SU-DHL-6 (cell line): ENCODE results near the gene PKD1.

Experiments used
- H2AFZ ChIP-seq: fragments of 200-600 bp; sonication (generic); 2 replicates; pipeline ENCODE4 v1.6.1; 2014; ENCODE audit warnings: low read depth, mild to moderate bottlenecking, moderate library complexity, mixed read lengths, antibody characterized with exemption, low read length; ENCODE audit not compliant: severe bottlenecking
- H3F3A ChIP-seq: fragments of 200-600 bp; shearing (Covaris generic); 2 replicates; pipeline ENCODE4 v1.6.0; 2016; ENCODE audit warnings: antibody characterized with exemption, mild to moderate bottlenecking; ENCODE audit not compliant: insufficient read depth
- H3K27ac ChIP-seq: fragments of 200-600 bp; sonication (generic); 2 replicates; pipeline ENCODE4 v1.5.1; 2016; ENCODE audit warnings: low read depth, mild to moderate bottlenecking, low read length, moderate library complexity, mixed read lengths
- H3K27me3 ChIP-seq: fragments of 200-600 bp; sonication (generic), shearing (Covaris generic); 2 replicates; pipeline ENCODE4 v1.6.0; 2014; ENCODE audit warnings: mild to moderate bottlenecking, low read length
- H3K36me3 ChIP-seq: fragments of 200-600 bp; sonication (generic); 2 replicates; pipeline ENCODE4 v1.6.1; 2014; ENCODE audit warnings: mild to moderate bottlenecking, low read length, mixed read lengths
- H3K4me2 ChIP-seq: fragments of 300-600, 200-600 bp; shearing (Covaris generic), sonication (generic); 2 replicates; pipeline ENCODE4 v1.6.0; 2014; ENCODE audit warnings: low read length, low read depth, mild to moderate bottlenecking; ENCODE audit not compliant: poor library complexity, severe bottlenecking
- H3K4me3 ChIP-seq: fragments of 200-600 bp; sonication (generic); 2 replicates; pipeline ENCODE4 v1.5.1; 2014; ENCODE audit warnings: antibody characterized with exemption, low read length, mild to moderate bottlenecking, mixed read lengths; ENCODE audit not compliant: insufficient read depth, poor library complexity, severe bottlenecking
- H3K79me2 ChIP-seq: fragments of 200-600 bp; sonication (generic); 2 replicates; pipeline ENCODE4 v1.6.1; 2014; ENCODE audit warnings: mild to moderate bottlenecking, low read length, moderate library complexity; ENCODE audit not compliant: insufficient read depth
- H3K9ac ChIP-seq: fragments of 200-600 bp; sonication (generic); 2 replicates; pipeline ENCODE4 v1.7.0; 2014; ENCODE audit warnings: mild to moderate bottlenecking, low read length
- H3K9me2 ChIP-seq: fragments of 200-600 bp; sonication (generic); replicated peaks from 2 replicates; pipeline ENCODE4 v1.6.1; 2014; ENCODE audit warnings: low read length; ENCODE audit not compliant: insufficient read depth
- H3K9me3 ChIP-seq: fragments of 200-600 bp; sonication (generic); 2 replicates; pipeline ENCODE4 v1.6.1; 2014; ENCODE audit warnings: low read length, mixed read lengths; ENCODE audit not compliant: insufficient read depth
- H4K20me1 ChIP-seq: fragments of 200-600 bp; sonication (generic); 2 replicates; pipeline ENCODE4 v1.6.1; 2014; ENCODE audit warnings: low read depth, mild to moderate bottlenecking, antibody characterized with exemption, low read length, moderate library complexity, mixed read lengths
- CTCF ChIP-seq: fragments of 200-600 bp; sonication (generic); IDR thresholded peaks from one replicate; pipeline ENCODE4 v1.5.1; 2017; ENCODE audit warnings: antibody characterized with exemption, mild to moderate bottlenecking, low read length, moderate library complexity; ENCODE audit not compliant: insufficient read depth, poor library complexity, severe bottlenecking
- EZH2phosphoT487 ChIP-seq: fragments of 200-600 bp; sonication (generic), shearing (Covaris generic); conservative IDR thresholded peaks from 2 replicates; pipeline ENCODE4 v1.6.1; 2018; ENCODE audit warnings: mild to moderate bottlenecking, antibody characterized with exemption, low read length, moderate library complexity, mixed read lengths

Gene PKD1

DNA sequence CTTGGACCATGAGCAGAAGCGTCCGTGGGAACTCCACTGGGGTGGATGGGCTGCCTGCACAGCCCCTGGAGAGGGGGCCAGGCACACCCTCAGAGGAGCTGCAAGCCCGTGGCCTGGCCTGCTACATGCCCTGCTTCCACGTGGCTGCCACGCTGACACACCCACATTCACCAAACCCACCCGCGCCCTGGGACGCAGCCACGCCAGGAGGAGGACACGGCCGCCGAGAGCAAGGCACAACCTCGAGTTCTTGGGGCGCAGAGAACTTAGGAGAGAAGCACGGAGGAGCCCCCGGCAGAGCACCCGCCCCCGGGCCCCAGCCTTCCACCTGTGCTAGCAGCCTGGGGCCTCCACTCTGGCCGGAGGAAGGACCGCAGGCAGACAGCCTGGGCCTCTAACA lies 41.9 kb upstream of the PKD1 start:
- H3K27ac ChIP-seq, result no peak overlapping the region
- no peaks in the 10 kb centered on the region for H3K36me3 ChIP-seq
- no peaks in the 10 kb centered on the region for H3F3A ChIP-seq
- H3K9me2 ChIP-seq, result no peaks in the 10 kb centered on the region
- no peak overlapping the region for H3K4me3 ChIP-seq
- TF ChIP-seq EZH2phosphoT487, result no peak
- TF ChIP-seq CTCF, result no peak
- H3K9ac ChIP-seq, result no peak overlapping the region
- no peaks in the 10 kb centered on the region for H4K20me1 ChIP-seq
- no peak overlapping the region for H2AFZ ChIP-seq
- no peaks in the 10 kb centered on the region for H3K27me3 ChIP-seq
- H3K79me2 ChIP-seq, result no peaks in the 10 kb centered on the region
- no peak overlapping the region for H3K4me2 ChIP-seq
- no peaks in the 10 kb centered on the region for H3K9me3 ChIP-seq

- Histone ChIP-seq H3K27me3 (no peaks in the 10 kb centered on the region), H3K9me2 (no peaks in the 10 kb centered on the region), H3K4me2 (no peak overlapping the region), H3K4me3 (no peak overlapping the region), H4K20me1 (no peaks in the 10 kb centered on the region), H3K36me3 (no peaks in the 10 kb centered on the region), H3K9me3 (no peaks in the 10 kb centered on the region), H3K27ac (no peak overlapping the region), H3K9ac (no peak overlapping the region), H2AFZ (no peak overlapping the region), H3K79me2 (no peaks in the 10 kb centered on the region), H3F3A (no peaks in the 10 kb centered on the region)
- TF ChIP-seq EZH2phosphoT487, result no peak
Observed at GRCh38 chr16:2177101-2177500, 41.4 kb upstream of the PKD1 start.

DNA sequence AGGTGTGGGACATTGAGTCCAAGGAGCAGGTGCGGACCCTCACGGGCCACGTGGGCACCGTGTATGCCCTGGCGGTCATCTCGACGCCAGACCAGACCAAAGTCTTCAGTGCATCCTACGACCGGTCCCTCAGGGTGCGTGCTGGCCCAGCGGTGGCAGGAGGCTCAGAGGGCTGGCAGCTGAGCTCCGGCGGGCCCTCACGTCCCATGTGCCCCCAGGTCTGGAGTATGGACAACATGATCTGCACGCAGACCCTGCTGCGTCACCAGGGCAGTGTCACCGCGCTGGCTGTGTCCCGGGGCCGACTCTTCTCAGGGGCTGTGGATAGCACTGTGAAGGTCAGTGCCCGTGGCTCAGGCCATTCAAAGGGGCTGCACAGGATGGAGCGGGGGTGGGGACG lies 40.3 kb upstream of the PKD1 start:
- Histone ChIP-seq H3K9me3 (no peaks in the 10 kb centered on the region), H3F3A (no peaks in the 10 kb centered on the region), H3K4me2 (no peak overlapping the region), H3K9ac (no peak overlapping the region), H3K27me3 (no peaks in the 10 kb centered on the region), H3K79me2 (no peaks in the 10 kb centered on the region), H3K36me3 (no peaks in the 10 kb centered on the region), H3K27ac (no peak overlapping the region), H4K20me1 (no peaks in the 10 kb centered on the region), H3K4me3 (no peak overlapping the region), H3K9me2 (no peaks in the 10 kb centered on the region), H2AFZ (no peak overlapping the region)
- TF ChIP-seq CTCF (no peak), EZH2phosphoT487 (no peak)

DNA sequence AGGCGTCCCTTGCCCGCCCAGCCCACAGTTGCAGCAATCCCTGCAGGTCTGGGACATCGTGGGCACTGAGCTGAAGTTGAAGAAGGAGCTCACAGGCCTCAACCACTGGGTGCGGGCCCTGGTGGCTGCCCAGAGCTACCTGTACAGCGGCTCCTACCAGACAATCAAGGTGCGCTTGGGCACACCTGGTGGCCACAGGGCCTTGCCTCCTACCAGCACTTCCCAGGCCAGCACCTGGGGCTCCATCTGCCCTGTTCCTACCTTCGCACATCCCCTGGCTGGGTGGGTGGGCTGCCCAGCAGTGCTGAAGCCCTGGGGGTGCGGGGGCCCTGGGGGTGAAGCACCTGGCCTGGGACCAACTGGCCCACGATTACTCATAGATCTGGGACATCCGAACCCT lies 39.8 kb upstream of the PKD1 start:
- no peaks in the 10 kb centered on the region for H3K36me3 ChIP-seq
- no peak overlapping the region for H3K4me2 ChIP-seq
- H3K27ac ChIP-seq, result no peak overlapping the region
- H3K27me3 ChIP-seq, result no peaks in the 10 kb centered on the region
- no peaks in the 10 kb centered on the region for H3F3A ChIP-seq
- H3K79me2 ChIP-seq, result no peaks in the 10 kb centered on the region
- no peak overlapping the region for H3K4me3 ChIP-seq
- no peaks in the 10 kb centered on the region for H3K9me2 ChIP-seq
- H3K9ac ChIP-seq, result no peak overlapping the region
- H4K20me1 ChIP-seq, result no peaks in the 10 kb centered on the region
- no peaks in the 10 kb centered on the region for H3K9me3 ChIP-seq
- H2AFZ ChIP-seq, result no peak overlapping the region
- TF ChIP-seq CTCF, result no peak
